T1000 (cell line): ENCODE measurements around the gene PGM1.
"Not testable (repeated sequence)": the region's sequence is repeated elsewhere in the genome, so short reads cannot be mapped to it uniquely, and the experiment has no call there.

Source experiments
- DNase-seq: peaks from one replicate; lab custom pipeline; 2025; ENCODE audit warnings: mixed read lengths; lab: John Stamatoyannopoulos, UW

Gene PGM1

DNA sequence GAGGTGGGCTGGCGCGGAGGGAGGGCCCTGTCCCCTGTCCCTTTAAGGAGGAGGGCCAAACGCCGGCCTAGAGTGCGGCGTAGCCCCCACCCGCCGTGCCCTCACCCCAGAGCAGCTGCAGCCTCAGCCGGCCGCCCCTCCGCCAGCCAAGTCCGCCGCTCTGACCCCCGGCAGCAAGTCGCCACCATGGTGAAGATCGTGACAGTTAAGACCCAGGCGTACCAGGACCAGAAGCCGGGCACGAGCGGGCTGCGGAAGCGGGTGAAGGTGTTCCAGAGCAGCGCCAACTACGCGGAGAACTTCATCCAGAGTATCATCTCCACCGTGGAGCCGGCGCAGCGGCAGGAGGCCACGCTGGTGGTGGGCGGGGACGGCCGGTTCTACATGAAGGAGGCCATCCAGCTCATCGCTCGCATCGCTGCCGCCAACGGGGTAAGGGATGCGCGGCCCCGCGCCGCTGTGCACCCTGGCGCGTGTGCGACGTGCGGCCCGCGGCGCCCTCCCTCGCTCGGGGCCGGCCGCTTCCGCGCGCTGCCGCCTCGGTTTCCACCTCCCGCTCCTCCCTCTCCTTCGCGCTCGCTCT, at the start of gene PGM1:
Gene PGM1, plus strand, starts transcription at position 109 of the 583 bp plus-strand sequence. Its CDS starts 78 bp downstream, at position 187.
- peak; percentile 73 for DNase-seq

DNA sequence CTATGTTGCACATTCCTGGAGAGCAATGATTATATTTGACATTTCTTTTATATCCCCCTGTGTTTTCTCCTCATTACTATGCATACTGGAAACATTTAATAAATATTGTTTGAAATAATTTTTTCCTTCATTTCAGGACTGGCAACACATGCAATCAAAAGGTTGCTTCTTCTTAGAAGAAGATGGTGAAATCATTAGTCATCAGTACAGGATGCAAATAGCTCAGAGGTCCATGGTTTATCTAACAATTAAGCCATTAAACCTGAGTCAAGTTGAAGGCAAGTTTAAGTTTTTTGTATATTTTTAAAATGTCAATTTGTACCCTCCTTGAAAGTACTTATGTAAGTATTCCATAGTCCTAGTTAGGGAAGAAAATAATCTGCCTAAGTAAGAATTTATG, 47.4 kb upstream of the PGM1 start:
- no peak for DNase-seq

GRCh38 chr1:63547621-63548294, 45.5 kb upstream of the PGM1 start:
- DNase-seq: no peak

- DNase-seq: no peak
These were observed 44.9 kb upstream of the PGM1 start for GRCh38 chr1:63548303-63548702.

DNA sequence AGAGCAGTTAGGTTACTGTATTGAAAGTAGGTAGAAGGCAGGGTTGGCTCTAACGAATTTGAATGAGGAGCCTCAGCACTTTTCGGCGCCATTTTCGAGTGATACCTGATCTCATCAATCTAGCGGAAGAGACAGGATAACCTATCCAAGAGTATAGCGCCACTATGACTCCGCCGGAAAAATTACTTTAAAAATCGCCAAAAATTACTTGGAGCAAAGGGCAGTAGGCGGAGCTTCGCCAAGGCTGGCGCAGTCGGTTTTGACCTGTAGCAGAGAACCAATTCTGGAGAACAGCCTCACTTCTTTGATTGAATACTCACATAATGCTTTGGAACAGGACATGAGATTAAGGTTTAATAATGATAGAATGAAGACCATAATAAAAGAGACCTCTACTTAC, 44.3 kb upstream of the PGM1 start:
- DNase-seq: no peak

DNA sequence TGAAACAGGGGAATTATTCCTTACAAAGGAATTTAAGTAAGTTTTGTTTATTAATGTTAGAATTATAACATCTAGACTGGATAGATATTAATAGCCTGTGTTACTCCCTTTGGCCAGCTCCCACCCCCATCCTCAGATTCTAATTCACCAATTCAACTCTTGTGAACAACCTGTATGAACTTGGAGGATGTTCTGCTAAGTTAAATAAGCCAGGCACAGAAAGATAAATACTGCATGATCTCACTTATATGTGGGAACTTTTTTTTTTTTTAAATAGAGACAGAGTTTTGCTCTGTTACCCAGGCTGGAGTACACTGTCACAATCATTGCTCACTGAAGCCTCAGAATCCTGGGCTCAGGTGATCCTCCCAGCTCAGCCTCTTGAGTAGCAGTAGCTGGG, 37.7 kb upstream of the PGM1 start:
- DNase-seq: no peak

DNA sequence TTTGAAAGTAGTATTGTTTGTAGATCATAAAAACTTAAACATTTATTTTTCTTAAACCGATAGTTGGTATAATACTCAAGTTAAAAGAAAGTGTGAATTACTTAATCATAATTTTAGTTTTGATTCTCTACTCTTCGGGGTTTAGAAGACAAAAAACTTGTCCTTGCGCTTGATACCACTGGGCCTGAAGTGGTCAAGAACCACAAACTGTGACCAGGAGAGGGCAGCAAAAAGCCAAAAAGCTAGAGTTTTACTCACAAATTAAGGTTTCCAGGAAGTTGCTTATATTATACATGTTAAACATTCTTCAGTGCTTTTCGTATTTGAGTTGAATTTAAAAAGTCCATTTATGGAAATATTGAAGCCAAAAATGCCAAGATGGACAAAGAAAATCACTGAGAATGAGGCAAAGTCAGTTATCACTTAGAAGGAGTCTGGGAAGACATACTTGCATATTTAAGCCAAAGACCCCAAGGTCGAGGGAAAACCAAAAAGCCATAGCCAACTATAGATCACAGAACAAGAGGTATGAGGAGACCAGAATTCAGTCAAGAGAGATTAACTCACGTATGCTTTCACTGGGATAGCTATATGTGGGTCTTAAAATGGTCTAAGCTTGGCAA, 35.7 kb upstream of the PGM1 start:
- no peak for DNase-seq

GRCh38 chr1:63559357-63559756, 33.9 kb upstream of the PGM1 start:
- DNase-seq: no peak

DNA sequence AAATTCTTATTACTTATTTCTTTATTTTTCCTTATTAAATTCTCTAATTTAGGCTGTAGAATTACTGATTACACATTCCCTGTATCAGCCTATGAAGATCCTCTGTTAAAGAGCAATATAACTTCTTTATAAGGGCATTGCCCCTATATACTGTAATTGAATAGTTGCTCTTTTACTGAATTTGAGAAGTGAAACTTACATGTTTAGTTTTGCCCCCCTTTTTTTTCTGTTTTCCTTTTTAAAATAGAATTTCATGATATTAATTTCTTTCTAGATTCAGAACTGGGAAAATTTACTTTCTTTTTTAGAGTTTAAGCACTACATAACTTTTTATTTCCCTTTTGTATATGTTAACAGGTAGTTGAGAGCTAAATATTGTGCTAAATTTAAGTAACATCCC, 29.5 kb upstream of the PGM1 start:
- no peak for DNase-seq

- DNase-seq: no peak
These were observed 24.1 kb upstream of the PGM1 start for GRCh38 chr1:63569068-63569467.

GRCh38 chr1:63569640-63570316, 23.4 kb upstream of the PGM1 start:
- DNase-seq: no peak

DNA sequence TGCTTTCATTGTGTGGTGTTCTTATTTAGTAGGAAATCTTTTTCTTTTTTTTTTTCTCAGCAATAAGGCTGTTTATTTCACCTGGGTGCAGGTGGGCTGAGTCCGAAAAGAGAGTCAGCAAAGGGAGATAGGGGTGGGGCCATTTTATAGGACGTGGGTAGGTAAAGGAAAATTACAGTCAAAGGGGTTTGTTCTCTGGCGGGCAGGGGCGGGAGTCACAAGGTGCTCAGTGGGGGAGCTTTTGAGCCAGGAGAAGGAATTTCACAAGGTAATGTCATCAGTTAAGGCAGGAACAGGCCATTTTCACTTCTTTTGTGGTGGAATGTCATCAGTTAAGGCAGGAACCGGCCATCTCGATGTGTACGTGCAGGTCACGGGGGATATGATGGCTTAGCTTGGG, 20.5 kb upstream of the PGM1 start:
- not testable (repeated sequence) for DNase-seq

DNA sequence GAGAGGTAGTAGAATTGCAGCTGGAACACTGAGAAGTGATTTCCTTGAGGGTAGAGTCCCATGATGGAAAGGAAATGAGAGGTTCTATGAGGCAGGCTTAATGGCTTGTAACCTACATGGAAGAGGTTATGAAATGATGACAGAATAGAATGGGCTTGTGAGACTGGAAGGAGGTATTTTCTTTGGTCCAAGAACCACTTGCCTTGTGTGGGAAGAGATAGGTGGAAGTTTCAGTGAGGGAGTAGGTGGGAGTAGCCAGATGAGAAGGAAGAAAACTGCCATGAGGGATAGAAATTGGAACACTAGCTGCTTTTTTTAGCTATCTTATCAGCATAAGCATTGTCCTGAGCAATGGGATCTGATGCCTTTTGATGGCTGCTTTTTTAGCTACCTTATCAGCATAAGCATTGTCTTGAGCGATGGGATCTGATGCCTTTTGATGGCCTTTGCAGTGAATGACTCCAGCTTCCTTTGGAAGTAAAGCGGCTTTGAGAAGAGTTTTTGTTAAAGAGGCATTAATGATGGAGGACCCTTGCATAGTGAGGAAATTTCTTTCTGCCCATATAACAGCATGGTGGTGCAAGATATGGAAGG, 18.9 kb upstream of the PGM1 start:
- not testable (repeated sequence) for DNase-seq

- DNase-seq: no peak
These were observed 17.8 kb upstream of the PGM1 start for GRCh38 chr1:63575340-63575826.

DNA sequence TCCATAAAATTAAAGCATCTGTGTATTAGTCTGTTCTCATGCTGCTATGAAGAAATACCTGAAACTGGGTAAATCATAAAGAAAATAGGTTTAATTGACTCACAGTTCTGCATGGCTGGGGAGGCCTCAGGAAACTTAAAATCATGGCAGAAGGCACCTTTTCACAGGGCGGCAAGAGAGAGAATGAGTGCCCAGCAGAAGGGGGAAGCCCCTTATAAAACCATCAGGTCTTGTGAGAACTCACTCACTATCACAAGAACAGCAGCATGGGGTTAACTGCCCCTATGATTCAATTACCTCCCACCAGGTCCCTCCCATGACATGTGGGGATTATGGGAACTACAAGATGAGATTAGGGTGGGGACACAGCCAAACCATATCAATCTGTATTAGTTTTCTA, 6.9 kb upstream of the PGM1 start:
- DNase-seq: not testable (repeated sequence)

GRCh38 chr1:63590166-63590560, 3.0 kb upstream of the PGM1 start:
- no peak for DNase-seq

- DNase-seq: no peak
These were observed 492 bp upstream of the PGM1 start for GRCh38 chr1:63592536-63593302.

DNA sequence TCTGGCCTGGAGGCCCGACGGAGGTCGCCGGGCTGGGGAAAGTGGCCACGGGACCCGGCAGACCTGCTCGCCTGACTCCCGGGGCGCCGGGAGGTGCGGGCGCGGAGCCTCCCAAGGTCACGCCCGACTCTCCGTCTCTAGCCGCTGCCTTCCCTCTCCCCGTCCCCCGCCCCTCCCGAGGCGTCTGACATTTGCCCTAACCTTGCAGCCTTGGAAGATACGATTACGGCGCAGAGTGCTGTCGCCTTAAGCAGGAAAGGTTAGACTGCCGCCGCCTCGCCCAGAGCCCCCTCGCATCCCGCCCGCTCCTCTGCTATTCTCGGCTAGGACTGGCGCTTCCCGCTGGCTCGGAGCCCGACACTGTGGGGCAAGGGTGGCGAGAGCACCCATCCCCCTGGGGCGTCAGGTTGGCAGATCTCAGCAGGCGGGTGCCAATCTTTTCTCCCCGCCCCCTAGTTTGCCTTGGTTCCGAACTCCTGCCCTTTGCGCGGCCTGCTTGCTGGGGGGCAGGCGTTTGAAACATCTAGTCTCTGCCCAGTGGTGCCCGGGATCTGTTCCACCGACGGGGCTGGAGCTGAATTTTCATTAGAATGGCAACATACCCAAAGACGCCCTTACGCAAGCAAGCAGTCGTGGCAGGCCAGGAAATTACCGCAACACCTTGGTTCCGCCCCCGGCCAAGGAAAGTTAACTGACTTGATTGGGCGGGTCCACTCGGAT, 835 bp downstream of the PGM1 start:
- DNase-seq: peak; percentile 56

DNA sequence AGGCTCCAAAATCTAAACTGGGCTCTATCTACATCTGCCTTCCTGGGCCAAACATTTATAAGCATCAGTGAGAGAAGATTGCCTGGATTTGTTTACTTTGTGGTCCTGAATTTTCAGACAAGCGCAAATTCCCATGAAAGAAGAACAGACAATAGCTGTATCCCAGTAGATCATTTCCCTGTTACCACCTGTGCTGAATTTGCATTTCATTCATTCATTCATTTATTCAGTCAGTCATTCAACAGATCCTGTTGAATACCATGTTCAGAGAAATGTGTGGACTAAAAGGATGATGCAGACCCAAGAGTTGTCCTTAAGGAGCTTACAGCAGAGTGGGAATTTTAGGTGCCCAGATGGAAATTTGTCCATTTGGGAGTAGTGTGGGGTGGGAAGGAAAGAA, 2.2 kb downstream of the PGM1 start:
- no peak for DNase-seq

- no peak for DNase-seq
These were observed 6.6 kb downstream of the PGM1 start for GRCh38 chr1:63599799-63600198.

GRCh38 chr1:63600248-63600647, 7.0 kb downstream of the PGM1 start:
- DNase-seq: no peak
